ENCODE measurements around the gene GPR107. TPM values are rescaled to one million over a fixed set of nuclear protein-coding genes. Genes with fewer than 3 reads are reported as not detected.
"Not testable (repeated sequence)": the region's sequence is repeated elsewhere in the genome, so short reads cannot be mapped to it uniquely, and the experiment has no call there.

Gene GPR107
- total RNA-seq (2021) (66.4 and 77.4 TPM in 2 replicates), Bru-seq, nascent RNA (percentile 83 among the genes with signal in this experiment), BruChase-seq, experiment 1, labeled RNA remaining after a 2-hour chase (percentile 89 among the genes with signal in this experiment), BruChase-seq, experiment 2, labeled RNA remaining after a 6-hour chase (percentile 89 among the genes with signal in this experiment)
- long read RNA-seq, full-length matches to known transcripts: 4 of 51 reads
- long read RNA-seq, partial matches to known transcripts: 24 of 51 reads
- long read RNA-seq, other reads (novel, unspliced or antisense): 23 of 51 reads

GRCh38 chr9:130053504-130054324 lies at the start of gene GPR107:
GPR107 (plus strand) TSS chr9:130053906; CDS start chr9:130053933, 27 bp downstream.
- BruUV-seq (replicated peaks): no TSS peak
- H3K9me2 ChIP-seq (ENCODE audit: insufficient read depth): no peaks in the 10 kb centered on the region
- peak within 1 kb of the TSS; percentile 89 for H2AFZ ChIP-seq
- POLR2A ChIA-PET (ENCODE audit: unreplicated experiment): interaction anchor here (0.6 to 0.7 kb wide), 2 partner anchors 31 to 187 kb away, joined by 5 to 6 read pairs; no protein-coding TSS in a partner anchor
- TF ChIP-seq CTCF (conservative IDR thresholded peaks at IDR 0.05): no peak
- TF ChIP-seq EZH2 (IDR thresholded peaks at IDR 0.05; ENCODE audit: low read depth): no peak
- intact Hi-C loops (cut with micrococcal nuclease; ENCODE audit: unreplicated experiment): loop anchor here (1.0 to 5.0 kb wide), 2 partner anchors 141 to 168 kb away; no protein-coding TSS in a partner anchor
- CTCF ChIA-PET: interaction anchor here (0.6 kb wide), 1 partner anchor 166 kb away, joined by 4 read pairs; no protein-coding TSS in a partner anchor
- peaks cover under 1% of the 10 kb centered on the region; the same call in 1 of the 2 replicates for H4K20me1 ChIP-seq (ENCODE audit: insufficient read depth)
- H3K79me2 ChIP-seq (ENCODE audit: low read depth): peaks cover 58% of the 10 kb centered on the region
- H3K4me3 ChIP-seq: peak within 1 kb of the TSS; percentile 96
- no peaks in the 10 kb centered on the region for H3K27me3 ChIP-seq (ENCODE audit: insufficient read depth, low read depth)
- peak; percentile 60 to 77 for DNase-seq
- peaks cover 17% of the 10 kb centered on the region; the same call in 1 of the 2 replicates for H3F3A ChIP-seq (ENCODE audit: insufficient read depth, low read depth)
- H3K27ac ChIP-seq: peak within 1 kb of the TSS; percentile 53
- no peaks in the 10 kb centered on the region for H3K36me3 ChIP-seq (ENCODE audit: low read depth)
- peaks cover 28% of the 10 kb centered on the region for H3K4me1 ChIP-seq (replicated peaks; ENCODE audit: insufficient read depth)
- no peaks in the 10 kb centered on the region for H3K9me3 ChIP-seq (ENCODE audit: insufficient read depth, low read depth)
- H3K4me2 ChIP-seq: peak within 1 kb of the TSS; percentile 81

GRCh38 chr9:130003943-130004552 lies 49.7 kb upstream of the GPR107 start:
- intact Hi-C loops (cut with micrococcal nuclease; ENCODE audit: unreplicated experiment): no loop called here
- Histone ChIP-seq H3K4me3 (no peak overlapping the region), H3K27ac (no peak overlapping the region), H4K20me1 (ENCODE audit: insufficient read depth) (no peaks in the 10 kb centered on the region), H3K4me2 (no peak overlapping the region), H3F3A (ENCODE audit: insufficient read depth, low read depth) (no peaks in the 10 kb centered on the region; the same call in 1 of the 2 replicates), H3K9me2 (ENCODE audit: insufficient read depth) (no peaks in the 10 kb centered on the region), H2AFZ (no peak overlapping the region), H3K27me3 (ENCODE audit: insufficient read depth, low read depth) (no peaks in the 10 kb centered on the region), H3K4me1 (replicated peaks; ENCODE audit: insufficient read depth) (no peaks in the 10 kb centered on the region), H3K79me2 (ENCODE audit: low read depth) (peaks cover 16% of the 10 kb centered on the region; the same call in 1 of the 2 replicates), H3K9me3 (ENCODE audit: insufficient read depth, low read depth) (no peaks in the 10 kb centered on the region), H3K36me3 (ENCODE audit: low read depth) (no peaks in the 10 kb centered on the region)
- no peak for DNase-seq
- POLR2A ChIA-PET (ENCODE audit: unreplicated experiment): interaction anchor here (0.8 kb wide), 1 partner anchor 33 kb away, joined by 8 read pairs; no protein-coding TSS in a partner anchor
- CTCF ChIA-PET: no interaction called here
- TF ChIP-seq CTCF (conservative IDR thresholded peaks at IDR 0.05) (no peak), EZH2 (IDR thresholded peaks at IDR 0.05; ENCODE audit: low read depth) (no peak)
- no TSS peak for BruUV-seq (replicated peaks)

GRCh38 chr9:130006952-130007351 lies 46.8 kb upstream of the GPR107 start:
- H3K79me2 ChIP-seq (ENCODE audit: low read depth): peaks cover 12% of the 10 kb centered on the region; the same call in 1 of the 2 replicates
- H3K4me2 ChIP-seq; H3K9me2 ChIP-seq (ENCODE audit: insufficient read depth); intact Hi-C loops (cut with micrococcal nuclease; ENCODE audit: unreplicated experiment); H2AFZ ChIP-seq; H3K27me3 ChIP-seq (ENCODE audit: insufficient read depth, low read depth); H3K27ac ChIP-seq; CTCF ChIA-PET; H3K4me3 ChIP-seq; H4K20me1 ChIP-seq (ENCODE audit: insufficient read depth); H3K4me1 ChIP-seq (replicated peaks; ENCODE audit: insufficient read depth); DNase-seq; H3K36me3 ChIP-seq (ENCODE audit: low read depth); H3F3A ChIP-seq (ENCODE audit: insufficient read depth, low read depth); BruUV-seq (replicated peaks); H3K9me3 ChIP-seq (ENCODE audit: insufficient read depth, low read depth); POLR2A ChIA-PET (ENCODE audit: unreplicated experiment): not testable (repeated sequence)

Measured in PC-9 (cell line).